ENCODE measurements around the gene EREG. TPM values are rescaled to one million over a fixed set of nuclear protein-coding genes. Genes with fewer than 3 reads are reported as not detected.

EREG gene
- total and polyA plus RNA-seq, 10 of the 15 experiments (the other 5 are each of a cell fraction or from before 2014, with no cell fraction given), result not detected

DNA sequence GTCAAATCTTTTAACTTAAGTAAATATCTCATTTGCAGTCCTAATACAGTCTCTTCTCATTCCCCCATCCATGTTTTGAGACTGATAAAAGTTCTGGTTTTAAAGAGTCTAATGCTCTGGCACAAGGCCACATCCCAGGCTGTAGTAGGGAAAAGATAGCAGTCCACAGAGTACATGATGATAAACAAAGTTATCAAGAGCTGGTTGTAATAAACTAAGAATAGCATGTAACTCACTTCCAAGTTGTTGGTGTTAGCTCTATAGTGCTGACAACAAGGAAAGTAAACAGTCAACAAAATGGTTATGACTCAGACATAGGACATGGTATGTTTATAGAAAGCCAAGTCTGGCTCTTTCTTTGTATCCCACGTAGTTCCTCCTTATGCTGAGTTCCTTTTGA is 58.2 kb downstream of the EREG start:
- no peak overlapping the region for H2AFZ ChIP-seq (ENCODE audit: control insufficient read depth, low read depth, low read length)
- no peak overlapping the region for H3K4me3 ChIP-seq
- ChIA-PET RAD21 (ENCODE audit: unreplicated experiment) (no interaction called here), SMC1A (ENCODE audit: uncharacterized antibody, unreplicated experiment) (no interaction called here), CTCF (interaction anchor here (1.0 kb wide), 1 partner anchor 47 kb away, joined by 3 read pairs; no protein-coding TSS in a partner anchor), POLR2A (no interaction called here)
- no peak overlapping the region for H3K27ac ChIP-seq (ENCODE audit: control insufficient read depth, insufficient read depth)
- H3K9ac ChIP-seq (ENCODE audit: control insufficient read depth, insufficient read depth, low read length), result no peak overlapping the region
- ATAC-seq, result no peak
- TF ChIP-seq HDGF (IDR thresholded peaks at IDR 0.05) (no peak), CREB1 (IDR thresholded peaks at IDR 0.05; ENCODE audit: low read depth) (no peak), KAT2A (conservative IDR thresholded peaks at IDR 0.05; ENCODE audit: control insufficient read depth, low read depth, low read length) (no peak), MEF2A (IDR thresholded peaks at IDR 0.05; ENCODE audit: insufficient read depth, low read depth, low read length) (no peak), SREBF1 (IDR thresholded peaks at IDR 0.05; ENCODE audit: low read length) (no peak), POLR2AphosphoS2 (IDR thresholded peaks at IDR 0.05; ENCODE audit: low read depth, low read length) (no peak), IKZF1 (conservative IDR thresholded peaks at IDR 0.05) (no peak), POU2F2 (IDR thresholded peaks at IDR 0.05; ENCODE audit: borderline replicate concordance, low read depth, low read length) (no peak), RAD51 (IDR thresholded peaks at IDR 0.05) (no peak)
- TF ChIP-seq, protein P1, sequence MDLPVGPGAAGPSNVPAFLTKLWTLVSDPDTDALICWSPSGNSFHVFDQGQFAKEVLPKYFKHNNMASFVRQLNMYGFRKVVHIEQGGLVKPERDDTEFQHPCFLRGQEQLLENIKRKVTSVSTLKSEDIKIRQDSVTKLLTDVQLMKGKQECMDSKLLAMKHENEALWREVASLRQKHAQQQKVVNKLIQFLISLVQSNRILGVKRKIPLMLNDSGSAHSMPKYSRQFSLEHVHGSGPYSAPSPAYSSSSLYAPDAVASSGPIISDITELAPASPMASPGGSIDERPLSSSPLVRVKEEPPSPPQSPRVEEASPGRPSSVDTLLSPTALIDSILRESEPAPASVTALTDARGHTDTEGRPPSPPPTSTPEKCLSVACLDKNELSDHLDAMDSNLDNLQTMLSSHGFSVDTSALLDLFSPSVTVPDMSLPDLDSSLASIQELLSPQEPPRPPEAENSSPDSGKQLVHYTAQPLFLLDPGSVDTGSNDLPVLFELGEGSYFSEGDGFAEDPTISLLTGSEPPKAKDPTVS (IDR thresholded peaks at IDR 0.05; ENCODE audit: low read depth, low read length), result no peak
- TF ChIP-seq, protein P2, sequence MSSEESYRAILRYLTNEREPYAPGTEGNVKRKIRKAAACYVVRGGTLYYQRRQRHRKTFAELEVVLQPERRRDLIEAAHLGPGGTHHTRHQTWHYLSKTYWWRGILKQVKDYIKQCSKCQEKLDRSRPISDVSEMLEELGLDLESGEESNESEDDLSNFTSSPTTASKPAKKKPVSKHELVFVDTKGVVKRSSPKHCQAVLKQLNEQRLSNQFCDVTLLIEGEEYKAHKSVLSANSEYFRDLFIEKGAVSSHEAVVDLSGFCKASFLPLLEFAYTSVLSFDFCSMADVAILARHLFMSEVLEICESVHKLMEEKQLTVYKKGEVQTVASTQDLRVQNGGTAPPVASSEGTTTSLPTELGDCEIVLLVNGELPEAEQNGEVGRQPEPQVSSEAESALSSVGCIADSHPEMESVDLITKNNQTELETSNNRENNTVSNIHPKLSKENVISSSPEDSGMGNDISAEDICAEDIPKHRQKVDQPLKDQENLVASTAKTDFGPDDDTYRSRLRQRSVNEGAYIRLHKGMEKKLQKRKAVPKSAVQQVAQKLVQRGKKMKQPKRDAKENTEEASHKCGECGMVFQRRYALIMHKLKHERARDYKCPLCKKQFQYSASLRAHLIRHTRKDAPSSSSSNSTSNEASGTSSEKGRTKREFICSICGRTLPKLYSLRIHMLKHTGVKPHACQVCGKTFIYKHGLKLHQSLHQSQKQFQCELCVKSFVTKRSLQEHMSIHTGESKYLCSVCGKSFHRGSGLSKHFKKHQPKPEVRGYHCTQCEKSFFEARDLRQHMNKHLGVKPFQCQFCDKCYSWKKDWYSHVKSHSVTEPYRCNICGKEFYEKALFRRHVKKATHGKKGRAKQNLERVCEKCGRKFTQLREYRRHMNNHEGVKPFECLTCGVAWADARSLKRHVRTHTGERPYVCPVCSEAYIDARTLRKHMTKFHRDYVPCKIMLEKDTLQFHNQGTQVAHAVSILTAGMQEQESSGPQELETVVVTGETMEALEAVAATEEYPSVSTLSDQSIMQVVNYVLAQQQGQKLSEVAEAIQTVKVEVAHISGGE (CRISPR knock-in tag; IDR thresholded peaks at IDR 0.05), result no peak
- TF ChIP-seq, protein P3, sequence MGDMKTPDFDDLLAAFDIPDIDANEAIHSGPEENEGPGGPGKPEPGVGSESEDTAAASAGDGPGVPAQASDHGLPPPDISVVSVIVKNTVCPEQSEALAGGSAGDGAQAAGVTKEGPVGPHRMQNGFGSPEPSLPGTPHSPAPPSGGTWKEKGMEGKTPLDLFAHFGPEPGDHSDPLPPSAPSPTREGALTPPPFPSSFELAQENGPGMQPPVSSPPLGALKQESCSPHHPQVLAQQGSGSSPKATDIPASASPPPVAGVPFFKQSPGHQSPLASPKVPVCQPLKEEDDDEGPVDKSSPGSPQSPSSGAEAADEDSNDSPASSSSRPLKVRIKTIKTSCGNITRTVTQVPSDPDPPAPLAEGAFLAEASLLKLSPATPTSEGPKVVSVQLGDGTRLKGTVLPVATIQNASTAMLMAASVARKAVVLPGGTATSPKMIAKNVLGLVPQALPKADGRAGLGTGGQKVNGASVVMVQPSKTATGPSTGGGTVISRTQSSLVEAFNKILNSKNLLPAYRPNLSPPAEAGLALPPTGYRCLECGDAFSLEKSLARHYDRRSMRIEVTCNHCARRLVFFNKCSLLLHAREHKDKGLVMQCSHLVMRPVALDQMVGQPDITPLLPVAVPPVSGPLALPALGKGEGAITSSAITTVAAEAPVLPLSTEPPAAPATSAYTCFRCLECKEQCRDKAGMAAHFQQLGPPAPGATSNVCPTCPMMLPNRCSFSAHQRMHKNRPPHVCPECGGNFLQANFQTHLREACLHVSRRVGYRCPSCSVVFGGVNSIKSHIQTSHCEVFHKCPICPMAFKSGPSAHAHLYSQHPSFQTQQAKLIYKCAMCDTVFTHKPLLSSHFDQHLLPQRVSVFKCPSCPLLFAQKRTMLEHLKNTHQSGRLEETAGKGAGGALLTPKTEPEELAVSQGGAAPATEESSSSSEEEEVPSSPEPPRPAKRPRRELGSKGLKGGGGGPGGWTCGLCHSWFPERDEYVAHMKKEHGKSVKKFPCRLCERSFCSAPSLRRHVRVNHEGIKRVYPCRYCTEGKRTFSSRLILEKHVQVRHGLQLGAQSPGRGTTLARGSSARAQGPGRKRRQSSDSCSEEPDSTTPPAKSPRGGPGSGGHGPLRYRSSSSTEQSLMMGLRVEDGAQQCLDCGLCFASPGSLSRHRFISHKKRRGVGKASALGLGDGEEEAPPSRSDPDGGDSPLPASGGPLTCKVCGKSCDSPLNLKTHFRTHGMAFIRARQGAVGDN (IDR thresholded peaks at IDR 0.05), result no peak
- TF ChIP-seq, protein P4, sequence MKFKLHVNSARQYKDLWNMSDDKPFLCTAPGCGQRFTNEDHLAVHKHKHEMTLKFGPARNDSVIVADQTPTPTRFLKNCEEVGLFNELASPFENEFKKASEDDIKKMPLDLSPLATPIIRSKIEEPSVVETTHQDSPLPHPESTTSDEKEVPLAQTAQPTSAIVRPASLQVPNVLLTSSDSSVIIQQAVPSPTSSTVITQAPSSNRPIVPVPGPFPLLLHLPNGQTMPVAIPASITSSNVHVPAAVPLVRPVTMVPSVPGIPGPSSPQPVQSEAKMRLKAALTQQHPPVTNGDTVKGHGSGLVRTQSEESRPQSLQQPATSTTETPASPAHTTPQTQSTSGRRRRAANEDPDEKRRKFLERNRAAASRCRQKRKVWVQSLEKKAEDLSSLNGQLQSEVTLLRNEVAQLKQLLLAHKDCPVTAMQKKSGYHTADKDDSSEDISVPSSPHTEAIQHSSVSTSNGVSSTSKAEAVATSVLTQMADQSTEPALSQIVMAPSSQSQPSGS (IDR thresholded peaks at IDR 0.05; ENCODE audit: low read length), result no peak
- no peak for DNase-seq (ENCODE audit: low read depth, low spot score)
- H4K20me1 ChIP-seq (ENCODE audit: control insufficient read depth, insufficient read depth), result no peaks in the 10 kb centered on the region
- no peaks in the 10 kb centered on the region for H3K79me2 ChIP-seq (ENCODE audit: control insufficient read depth, insufficient read depth, low read length)
- no peaks in the 10 kb centered on the region for H3K4me1 ChIP-seq (ENCODE audit: control insufficient read depth, insufficient read depth, low read length)
- intact Hi-C loops (cut with micrococcal nuclease; ENCODE audit: unreplicated experiment), result no loop called here
- 0% methylated on average over 1 of the region's 1 CpG for WGBS (ENCODE audit: insufficient coverage, insufficient replicate concordance, low lambda C conversion rate, missing lambda C conversion rate)
- no peaks in the 10 kb centered on the region for H3K9me3 ChIP-seq (replicated peaks; ENCODE audit: control insufficient read depth, insufficient read depth, low read length)
- FAIRE-seq, result no peak
- BruUV-seq (replicated peaks), result no TSS peak
- no peaks in the 10 kb centered on the region for H3K27me3 ChIP-seq (replicated peaks in 1 of 2; ENCODE audit: control insufficient read depth in 2 of 2, insufficient read depth in 2 of 2, low read length in 1 of 2)
- H3K4me2 ChIP-seq (ENCODE audit: control insufficient read depth, insufficient read depth), result no peak overlapping the region
- H3K36me3 ChIP-seq (ENCODE audit: control insufficient read depth in 2 of 2, insufficient read depth in 2 of 2, low read length in 1 of 2), result no peaks in the 10 kb centered on the region
- in situ Hi-C loops (cut with MboI), result no loop called here

Data from GM12878 (cell line).